IMR-90 (cell line): Measurements from ENCODE around the gene DDX31.

Source experiments
- BHLHE40 ChIP-seq: fragments of 150-350 bp; IDR thresholded peaks from 2 replicates; pipeline ENCODE4 v1.6.1; 2016; ENCODE audit warnings: mild to moderate bottlenecking, low read depth, low read length
- CEBPB ChIP-seq: IDR thresholded peaks from 2 replicates; pipeline ENCODE4 v1.6.1; 2012; ENCODE audit warnings: low read depth, low read length, improper control_type of control experiment
- CHD1 ChIP-seq: IDR thresholded peaks from 2 replicates; pipeline ENCODE4 v1.6.1; 2012; ENCODE audit warnings: low read depth, low read length, improper control_type of control experiment
- FOS ChIP-seq: fragments of 150-350 bp; IDR thresholded peaks from 2 replicates; pipeline ENCODE4 v1.6.1; 2016; ENCODE audit warnings: low read depth, low read length
- MAFK ChIP-seq: IDR thresholded peaks from 2 replicates; pipeline ENCODE4 v1.6.1; 2012; ENCODE audit warnings: low read depth, low read length, improper control_type of control experiment
- NFE2L2 ChIP-seq: fragments of 150-350 bp; IDR thresholded peaks from 2 replicates; pipeline ENCODE4 v1.6.1; 2016; ENCODE audit warnings: low read depth, mild to moderate bottlenecking, low read length
- POLR2A ChIP-seq: IDR thresholded peaks from 2 replicates; pipeline ENCODE4 v1.6.1; 2012; ENCODE audit warnings: mild to moderate bottlenecking, low read depth, low read length
- RAD21 ChIP-seq: IDR thresholded peaks from 2 replicates; pipeline ENCODE4 v1.6.1; 2012; ENCODE audit warnings: low read length, improper control_type of control experiment
- RCOR1 ChIP-seq: IDR thresholded peaks from 2 replicates; pipeline ENCODE4 v1.6.1; 2012; ENCODE audit warnings: mild to moderate bottlenecking, low read length, improper control_type of control experiment; ENCODE audit not compliant: insufficient replicate concordance
- RFX5 ChIP-seq: IDR thresholded peaks from 2 replicates; pipeline ENCODE4 v1.8.0; 2012; ENCODE audit warnings: low read depth, mild to moderate bottlenecking, low read length, moderate library complexity
- SMC3 ChIP-seq: fragments of 150-350 bp; IDR thresholded peaks from 2 replicates; pipeline ENCODE4 v1.6.1; 2016; ENCODE audit warnings: low read depth, mild to moderate bottlenecking, antibody characterized with exemption, low read length, moderate library complexity
- TF ChIP-seq, protein P1 (sequence below): conservative IDR thresholded peaks from 2 replicates; pipeline ENCODE4 v1.5.1; 2012; ENCODE audit warnings: mild to moderate bottlenecking, low read depth, low read length, improper control_type of control experiment

DNA sequence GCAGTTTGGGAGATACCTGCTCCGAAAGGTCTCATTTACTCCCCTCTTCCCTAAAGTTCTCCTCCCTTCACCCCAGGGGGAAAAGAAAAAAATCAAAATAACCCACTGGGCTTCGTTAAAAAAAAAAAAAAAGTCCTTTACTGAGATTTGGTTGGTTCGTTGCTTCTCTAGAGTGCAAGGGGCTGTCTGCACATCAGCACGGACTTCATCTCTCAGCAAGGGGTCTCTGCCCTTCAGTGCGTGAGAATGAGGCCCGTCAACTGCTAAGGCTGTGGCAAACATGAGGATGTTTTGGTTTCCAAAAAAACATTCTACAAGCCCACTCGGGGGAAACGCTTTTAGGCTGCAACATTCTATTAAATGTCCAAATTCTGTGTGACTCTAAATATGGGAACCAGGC lies 77.3 kb downstream of the DDX31 start:
- TF ChIP-seq, protein P1, sequence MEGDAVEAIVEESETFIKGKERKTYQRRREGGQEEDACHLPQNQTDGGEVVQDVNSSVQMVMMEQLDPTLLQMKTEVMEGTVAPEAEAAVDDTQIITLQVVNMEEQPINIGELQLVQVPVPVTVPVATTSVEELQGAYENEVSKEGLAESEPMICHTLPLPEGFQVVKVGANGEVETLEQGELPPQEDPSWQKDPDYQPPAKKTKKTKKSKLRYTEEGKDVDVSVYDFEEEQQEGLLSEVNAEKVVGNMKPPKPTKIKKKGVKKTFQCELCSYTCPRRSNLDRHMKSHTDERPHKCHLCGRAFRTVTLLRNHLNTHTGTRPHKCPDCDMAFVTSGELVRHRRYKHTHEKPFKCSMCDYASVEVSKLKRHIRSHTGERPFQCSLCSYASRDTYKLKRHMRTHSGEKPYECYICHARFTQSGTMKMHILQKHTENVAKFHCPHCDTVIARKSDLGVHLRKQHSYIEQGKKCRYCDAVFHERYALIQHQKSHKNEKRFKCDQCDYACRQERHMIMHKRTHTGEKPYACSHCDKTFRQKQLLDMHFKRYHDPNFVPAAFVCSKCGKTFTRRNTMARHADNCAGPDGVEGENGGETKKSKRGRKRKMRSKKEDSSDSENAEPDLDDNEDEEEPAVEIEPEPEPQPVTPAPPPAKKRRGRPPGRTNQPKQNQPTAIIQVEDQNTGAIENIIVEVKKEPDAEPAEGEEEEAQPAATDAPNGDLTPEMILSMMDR: no peak
- TF ChIP-seq POLR2A (no peak), RFX5 (no peak), BHLHE40 (no peak), RCOR1 (no peak), CEBPB (no peak), MAFK (no peak), RAD21 (no peak), FOS (no peak), NFE2L2 (no peak), SMC3 (no peak), CHD1 (no peak)
